Lower leg skin (tissue), 3 donors: Measurements from ENCODE around the gene ADM.

Source experiments
- POLR2A ChIP-seq, 2 donors: fragments of 450-650 bp; IDR thresholded peaks; one replicate each; pipeline ENCODE4 v1.6.1; 2016 to 2017; ENCODE audit warnings: antibody characterized with exemption in 2 of 2, mild to moderate bottlenecking in 1 of 2, moderate library complexity in 1 of 2
- TF ChIP-seq, protein P1 (sequence below), 3 donors: fragments of 450-650 bp; IDR thresholded peaks; one replicate each; pipeline ENCODE4 v1.5.1; 2016; ENCODE audit warnings: antibody characterized with exemption in 3 of 3, mild to moderate bottlenecking in 3 of 3, moderate library complexity in 2 of 3

DNA sequence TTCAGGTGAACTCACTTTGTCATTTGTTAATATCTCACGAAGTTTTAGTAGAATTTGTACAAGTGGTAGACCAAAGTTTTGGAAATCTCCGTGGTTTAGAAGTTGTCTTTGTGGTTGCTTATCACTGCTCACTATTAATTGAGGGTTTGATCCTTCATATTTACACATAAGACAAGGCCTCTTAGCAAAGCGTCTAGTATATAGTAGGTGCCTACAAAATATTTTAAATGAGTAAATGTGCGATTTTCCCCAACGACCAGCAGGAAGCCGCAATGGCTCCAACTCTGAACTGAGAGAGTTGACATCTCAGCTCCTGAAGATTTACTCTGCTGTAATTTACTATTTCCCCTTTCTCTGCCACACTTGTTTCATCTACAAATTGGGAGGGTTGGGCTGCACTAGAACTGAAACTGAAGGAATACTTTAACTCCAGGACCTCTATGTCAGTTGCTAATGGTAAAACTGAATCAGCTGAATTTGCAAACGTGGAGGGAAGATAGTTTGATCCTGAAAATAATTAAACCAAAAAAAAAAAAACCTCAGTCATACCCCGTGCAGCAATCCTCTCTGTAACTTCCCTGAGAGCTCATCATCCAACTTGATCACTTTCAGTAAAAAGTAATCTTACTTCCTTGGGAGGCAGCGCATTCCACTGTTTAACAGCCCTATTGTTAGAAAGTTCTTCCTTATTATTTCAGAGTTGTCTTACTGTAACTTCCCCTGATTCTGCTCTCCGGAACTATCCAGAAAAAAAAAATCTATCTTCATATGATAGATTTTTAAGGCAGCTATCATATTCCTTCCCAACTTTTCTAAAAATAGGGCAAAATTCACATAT, 9.6 kb upstream of the ADM start:
- TF ChIP-seq, protein P1, sequence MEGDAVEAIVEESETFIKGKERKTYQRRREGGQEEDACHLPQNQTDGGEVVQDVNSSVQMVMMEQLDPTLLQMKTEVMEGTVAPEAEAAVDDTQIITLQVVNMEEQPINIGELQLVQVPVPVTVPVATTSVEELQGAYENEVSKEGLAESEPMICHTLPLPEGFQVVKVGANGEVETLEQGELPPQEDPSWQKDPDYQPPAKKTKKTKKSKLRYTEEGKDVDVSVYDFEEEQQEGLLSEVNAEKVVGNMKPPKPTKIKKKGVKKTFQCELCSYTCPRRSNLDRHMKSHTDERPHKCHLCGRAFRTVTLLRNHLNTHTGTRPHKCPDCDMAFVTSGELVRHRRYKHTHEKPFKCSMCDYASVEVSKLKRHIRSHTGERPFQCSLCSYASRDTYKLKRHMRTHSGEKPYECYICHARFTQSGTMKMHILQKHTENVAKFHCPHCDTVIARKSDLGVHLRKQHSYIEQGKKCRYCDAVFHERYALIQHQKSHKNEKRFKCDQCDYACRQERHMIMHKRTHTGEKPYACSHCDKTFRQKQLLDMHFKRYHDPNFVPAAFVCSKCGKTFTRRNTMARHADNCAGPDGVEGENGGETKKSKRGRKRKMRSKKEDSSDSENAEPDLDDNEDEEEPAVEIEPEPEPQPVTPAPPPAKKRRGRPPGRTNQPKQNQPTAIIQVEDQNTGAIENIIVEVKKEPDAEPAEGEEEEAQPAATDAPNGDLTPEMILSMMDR (IDR thresholded peaks at IDR 0.05): no peak
- TF ChIP-seq POLR2A (IDR thresholded peaks at IDR 0.05): no peak
